ENCODE results near the gene GPR87. TPM values are rescaled to one million over a fixed set of nuclear protein-coding genes. Genes with fewer than 3 reads are reported as not detected.
A peak's percentile ranks its signal among the peaks of the same experiment; 100 is the strongest.

Gene GPR87
- total and polyA plus RNA-seq, 2 donors = 4.0 to 20.8 TPM

GRCh38 chr3:151321526-151321925 is 4.9 kb upstream of the GPR87 start:
- no peak overlapping the region for H3K27ac ChIP-seq (ENCODE audit: low read depth in 1 of 2, low read length in 1 of 2)
- DNase-seq (ENCODE audit: low read depth in 6 of 9, low spot score in 9 of 9) = no peak
- no peaks in the 10 kb centered on the region for H3K27me3 ChIP-seq (ENCODE audit: control insufficient read depth in 2 of 2, insufficient read depth in 1 of 2, low read length in 1 of 2)
- WGBS = 44% methylated on average over 1 of the region's 1 CpG
- no peaks in the 10 kb centered on the region for H3K9me3 ChIP-seq (ENCODE audit: control insufficient read depth in 2 of 2, insufficient read depth in 1 of 2, low read length in 1 of 2)
- H3K4me1 ChIP-seq (ENCODE audit: control insufficient read depth in 2 of 2, insufficient read depth in 2 of 2, low read length in 2 of 2) = no peaks in the 10 kb centered on the region
- H3K4me3 ChIP-seq (ENCODE audit: low read length in 2 of 2) = no peak overlapping the region
- no peaks in the 10 kb centered on the region for H3K36me3 ChIP-seq (ENCODE audit: control insufficient read depth in 2 of 2, insufficient read depth in 2 of 2, low read length in 1 of 2)

DNA sequence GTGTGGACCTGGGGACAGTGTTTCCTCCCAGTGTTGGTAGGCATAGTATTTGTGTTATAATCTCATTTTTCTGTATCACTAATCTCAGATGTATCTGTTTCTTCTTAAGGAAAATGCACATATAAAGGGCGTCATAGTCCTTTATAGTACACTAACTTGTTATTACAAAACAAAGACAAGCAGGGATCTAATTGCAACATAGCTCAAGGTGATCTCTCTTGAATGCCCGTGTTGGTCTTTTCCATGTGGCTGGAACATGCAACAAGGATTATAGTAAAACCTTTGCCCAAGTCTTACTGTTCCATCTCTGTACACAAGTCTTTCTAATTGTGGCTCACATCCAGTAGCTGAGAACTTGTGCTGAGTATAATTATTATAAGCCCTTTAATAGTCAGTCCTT is 3.5 kb upstream of the GPR87 start:
- no peaks in the 10 kb centered on the region for H3K27me3 ChIP-seq (ENCODE audit: control insufficient read depth in 2 of 2, insufficient read depth in 1 of 2, low read length in 1 of 2)
- 93% methylated on average over 2 of the region's 2 CpGs for WGBS
- no peaks in the 10 kb centered on the region for H3K36me3 ChIP-seq (ENCODE audit: control insufficient read depth in 2 of 2, insufficient read depth in 2 of 2, low read length in 1 of 2)
- H3K4me3 ChIP-seq (ENCODE audit: low read length in 2 of 2) = no peak overlapping the region
- no peaks in the 10 kb centered on the region for H3K9me3 ChIP-seq (ENCODE audit: control insufficient read depth in 2 of 2, insufficient read depth in 1 of 2, low read length in 1 of 2)
- peak overlapping the region in 1 of 2 donors; percentile 15 for H3K27ac ChIP-seq (ENCODE audit: low read depth in 1 of 2, low read length in 1 of 2)
- no peak for DNase-seq (ENCODE audit: low read depth in 6 of 9, low spot score in 9 of 9)
- H3K4me1 ChIP-seq (ENCODE audit: control insufficient read depth in 2 of 2, insufficient read depth in 2 of 2, low read length in 2 of 2) = no peaks in the 10 kb centered on the region

- peak overlapping the region in 1 of 2 donors; percentile 15 for H3K27ac ChIP-seq (ENCODE audit: low read depth in 1 of 2, low read length in 1 of 2)
- 95% methylated on average over 4 of the region's 4 CpGs for WGBS
- DNase-seq (ENCODE audit: low read depth in 6 of 9, low spot score in 9 of 9) = no peak
- H3K4me3 ChIP-seq (ENCODE audit: low read length in 2 of 2) = no peak overlapping the region
- H3K27me3 ChIP-seq (ENCODE audit: control insufficient read depth in 2 of 2, insufficient read depth in 1 of 2, low read length in 1 of 2) = no peaks in the 10 kb centered on the region
- no peaks in the 10 kb centered on the region for H3K9me3 ChIP-seq (ENCODE audit: control insufficient read depth in 2 of 2, insufficient read depth in 1 of 2, low read length in 1 of 2)
- H3K4me1 ChIP-seq (ENCODE audit: control insufficient read depth in 2 of 2, insufficient read depth in 2 of 2, low read length in 2 of 2) = no peaks in the 10 kb centered on the region
- H3K36me3 ChIP-seq (ENCODE audit: control insufficient read depth in 2 of 2, insufficient read depth in 2 of 2, low read length in 1 of 2) = no peaks in the 10 kb centered on the region
These were observed 3.0 kb upstream of the GPR87 start for GRCh38 chr3:151319628-151320027.

GRCh38 chr3:151318991-151319390 is 2.4 kb upstream of the GPR87 start:
- H3K4me1 ChIP-seq (ENCODE audit: control insufficient read depth in 2 of 2, insufficient read depth in 2 of 2, low read length in 2 of 2) = no peaks in the 10 kb centered on the region
- DNase-seq (ENCODE audit: low read depth in 6 of 9, low spot score in 9 of 9) = no peak
- H3K27ac ChIP-seq (ENCODE audit: low read depth in 1 of 2, low read length in 1 of 2) = peak overlapping the region in 1 of 2 donors; percentile 41
- H3K4me3 ChIP-seq (ENCODE audit: low read length in 2 of 2) = no peak overlapping the region
- 94% methylated on average over 7 of the region's 7 CpGs for WGBS
- H3K9me3 ChIP-seq (ENCODE audit: control insufficient read depth in 2 of 2, insufficient read depth in 1 of 2, low read length in 1 of 2) = no peaks in the 10 kb centered on the region
- H3K36me3 ChIP-seq (ENCODE audit: control insufficient read depth in 2 of 2, insufficient read depth in 2 of 2, low read length in 1 of 2) = no peaks in the 10 kb centered on the region
- H3K27me3 ChIP-seq (ENCODE audit: control insufficient read depth in 2 of 2, insufficient read depth in 1 of 2, low read length in 1 of 2) = no peaks in the 10 kb centered on the region

GRCh38 chr3:151318313-151318712 is 1.7 kb upstream of the GPR87 start:
- Histone ChIP-seq H3K4me3 (ENCODE audit: low read length in 2 of 2) (no peak overlapping the region), H3K27ac (ENCODE audit: low read depth in 1 of 2, low read length in 1 of 2) (peak overlapping the region in 1 of 2 donors; percentile 41), H3K9me3 (ENCODE audit: control insufficient read depth in 2 of 2, insufficient read depth in 1 of 2, low read length in 1 of 2) (no peaks in the 10 kb centered on the region), H3K4me1 (ENCODE audit: control insufficient read depth in 2 of 2, insufficient read depth in 2 of 2, low read length in 2 of 2) (no peaks in the 10 kb centered on the region), H3K27me3 (ENCODE audit: control insufficient read depth in 2 of 2, insufficient read depth in 1 of 2, low read length in 1 of 2) (no peaks in the 10 kb centered on the region), H3K36me3 (ENCODE audit: control insufficient read depth in 2 of 2, insufficient read depth in 2 of 2, low read length in 1 of 2) (no peaks in the 10 kb centered on the region)
- no peak for DNase-seq (ENCODE audit: low read depth in 6 of 9, low spot score in 9 of 9)

DNA sequence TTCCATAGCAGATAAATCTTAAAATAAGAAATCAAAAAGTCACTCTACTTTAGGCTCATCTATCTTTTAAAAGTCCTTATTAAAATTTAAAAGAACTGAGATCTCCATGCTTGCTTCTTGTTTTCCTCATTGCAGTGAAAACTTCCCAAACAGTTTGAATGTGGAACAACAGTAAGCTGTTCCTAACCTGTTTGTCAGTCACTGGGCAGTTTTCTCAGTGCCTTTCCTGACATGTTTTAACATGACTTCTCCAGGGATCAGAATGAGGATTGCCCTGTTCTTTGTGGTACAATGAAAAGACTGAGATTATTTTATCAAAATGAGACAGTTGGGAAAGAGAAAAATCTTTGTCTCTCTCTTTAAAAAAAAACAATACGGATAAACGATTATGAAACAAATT is 774 bp downstream of the GPR87 start:
- H3K36me3 ChIP-seq (ENCODE audit: control insufficient read depth in 2 of 2, insufficient read depth in 2 of 2, low read length in 1 of 2) = no peaks in the 10 kb centered on the region
- no peaks in the 10 kb centered on the region for H3K9me3 ChIP-seq (ENCODE audit: control insufficient read depth in 2 of 2, insufficient read depth in 1 of 2, low read length in 1 of 2)
- H3K4me1 ChIP-seq (ENCODE audit: control insufficient read depth in 2 of 2, insufficient read depth in 2 of 2, low read length in 2 of 2) = no peaks in the 10 kb centered on the region
- H3K4me3 ChIP-seq (ENCODE audit: low read length in 2 of 2) = no peak overlapping the region
- H3K27ac ChIP-seq (ENCODE audit: low read depth in 1 of 2, low read length in 1 of 2) = peak overlapping the region in 1 of 2 donors; percentile 67
- 91% methylated on average over 2 of the region's 2 CpGs for WGBS
- H3K27me3 ChIP-seq (ENCODE audit: control insufficient read depth in 2 of 2, insufficient read depth in 1 of 2, low read length in 1 of 2) = no peaks in the 10 kb centered on the region
- DNase-seq (ENCODE audit: low read depth in 6 of 9, low spot score in 9 of 9) = no peak

DNA sequence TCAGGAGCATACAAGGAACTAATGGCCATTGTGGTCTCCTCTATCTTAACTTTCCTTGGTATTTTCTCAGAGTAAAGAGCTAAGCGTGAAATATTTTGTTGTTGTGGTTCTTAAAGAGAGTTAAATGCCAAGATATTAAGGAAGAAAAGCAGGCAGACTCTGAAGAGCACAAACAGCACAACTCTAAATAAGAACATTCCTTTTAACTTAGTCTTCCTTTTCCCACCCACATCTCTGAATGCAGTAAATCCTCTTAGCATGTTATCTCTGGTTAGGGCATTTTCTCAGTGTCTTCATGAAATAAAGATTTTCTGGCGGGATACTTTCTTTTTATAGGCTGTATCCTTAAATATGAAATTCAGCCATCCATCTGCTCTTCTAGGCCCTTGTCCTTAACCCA is 1.5 kb downstream of the GPR87 start:
- Histone ChIP-seq H3K36me3 (ENCODE audit: control insufficient read depth in 2 of 2, insufficient read depth in 2 of 2, low read length in 1 of 2) (no peaks in the 10 kb centered on the region), H3K4me3 (ENCODE audit: low read length in 2 of 2) (no peak overlapping the region), H3K4me1 (ENCODE audit: control insufficient read depth in 2 of 2, insufficient read depth in 2 of 2, low read length in 2 of 2) (no peaks in the 10 kb centered on the region), H3K27ac (ENCODE audit: low read depth in 1 of 2, low read length in 1 of 2) (no peak overlapping the region), H3K9me3 (ENCODE audit: control insufficient read depth in 2 of 2, insufficient read depth in 1 of 2, low read length in 1 of 2) (no peaks in the 10 kb centered on the region), H3K27me3 (ENCODE audit: control insufficient read depth in 2 of 2, insufficient read depth in 1 of 2, low read length in 1 of 2) (no peaks in the 10 kb centered on the region)
- DNase-seq (ENCODE audit: low read depth in 6 of 9, low spot score in 9 of 9) = no peak
- WGBS = over 99% methylated on average over 2 of the region's 2 CpGs

GRCh38 chr3:151314593-151314992 is 2.0 kb downstream of the GPR87 start:
- WGBS = 99% methylated on average over 5 of the region's 5 CpGs
- H3K27me3 ChIP-seq (ENCODE audit: control insufficient read depth in 2 of 2, insufficient read depth in 1 of 2, low read length in 1 of 2) = no peaks in the 10 kb centered on the region
- H3K4me3 ChIP-seq (ENCODE audit: low read length in 2 of 2) = no peak overlapping the region
- H3K9me3 ChIP-seq (ENCODE audit: control insufficient read depth in 2 of 2, insufficient read depth in 1 of 2, low read length in 1 of 2) = no peaks in the 10 kb centered on the region
- no peaks in the 10 kb centered on the region for H3K4me1 ChIP-seq (ENCODE audit: control insufficient read depth in 2 of 2, insufficient read depth in 2 of 2, low read length in 2 of 2)
- H3K27ac ChIP-seq (ENCODE audit: low read depth in 1 of 2, low read length in 1 of 2) = no peak overlapping the region
- no peaks in the 10 kb centered on the region for H3K36me3 ChIP-seq (ENCODE audit: control insufficient read depth in 2 of 2, insufficient read depth in 2 of 2, low read length in 1 of 2)
- DNase-seq (ENCODE audit: low read depth in 6 of 9, low spot score in 9 of 9) = no peak

DNA sequence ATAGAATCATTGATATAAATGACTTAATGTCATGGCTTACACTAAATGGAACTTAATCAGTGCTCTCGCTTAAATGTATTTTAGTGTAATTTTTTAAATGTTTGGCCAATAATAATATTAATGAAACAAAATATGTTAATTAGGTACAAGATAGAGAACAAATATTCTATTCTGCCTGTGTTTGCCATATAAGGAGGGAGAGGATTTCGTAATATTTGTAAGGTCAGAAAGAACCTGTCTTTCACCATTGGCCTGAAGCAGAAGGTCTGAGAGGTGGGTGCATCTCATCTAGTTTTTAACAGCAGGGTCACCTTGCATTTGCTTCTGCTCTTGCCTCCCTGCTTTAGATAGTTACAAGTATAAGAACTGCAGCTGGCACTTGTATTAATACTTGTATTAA is 2.5 kb downstream of the GPR87 start:
- no peaks in the 10 kb centered on the region for H3K27me3 ChIP-seq (ENCODE audit: control insufficient read depth in 2 of 2, insufficient read depth in 1 of 2, low read length in 1 of 2)
- DNase-seq (ENCODE audit: low read depth in 6 of 9, low spot score in 9 of 9) = no peak
- WGBS = 73% methylated on average over 2 of the region's 2 CpGs
- H3K36me3 ChIP-seq (ENCODE audit: control insufficient read depth in 2 of 2, insufficient read depth in 2 of 2, low read length in 1 of 2) = no peaks in the 10 kb centered on the region
- no peak overlapping the region for H3K27ac ChIP-seq (ENCODE audit: low read depth in 1 of 2, low read length in 1 of 2)
- H3K4me3 ChIP-seq (ENCODE audit: low read length in 2 of 2) = no peak overlapping the region
- no peaks in the 10 kb centered on the region for H3K4me1 ChIP-seq (ENCODE audit: control insufficient read depth in 2 of 2, insufficient read depth in 2 of 2, low read length in 2 of 2)
- H3K9me3 ChIP-seq (ENCODE audit: control insufficient read depth in 2 of 2, insufficient read depth in 1 of 2, low read length in 1 of 2) = no peaks in the 10 kb centered on the region

GRCh38 chr3:151312972-151313371 is 3.6 kb downstream of the GPR87 start:
- DNase-seq (ENCODE audit: low read depth in 6 of 9, low spot score in 9 of 9) = no peak
- 99% methylated on average over 3 of the region's 3 CpGs for WGBS
- H3K36me3 ChIP-seq (ENCODE audit: control insufficient read depth in 2 of 2, insufficient read depth in 2 of 2, low read length in 1 of 2) = no peaks in the 10 kb centered on the region
- H3K27ac ChIP-seq (ENCODE audit: low read depth in 1 of 2, low read length in 1 of 2) = no peak overlapping the region
- no peaks in the 10 kb centered on the region for H3K27me3 ChIP-seq (ENCODE audit: control insufficient read depth in 2 of 2, insufficient read depth in 1 of 2, low read length in 1 of 2)
- no peaks in the 10 kb centered on the region for H3K4me1 ChIP-seq (ENCODE audit: control insufficient read depth in 2 of 2, insufficient read depth in 2 of 2, low read length in 2 of 2)
- no peak overlapping the region for H3K4me3 ChIP-seq (ENCODE audit: low read length in 2 of 2)
- H3K9me3 ChIP-seq (ENCODE audit: control insufficient read depth in 2 of 2, insufficient read depth in 1 of 2, low read length in 1 of 2) = no peaks in the 10 kb centered on the region

Measured in thymus (tissue), 11 donors.